ENCODE results near the gene CACNA1D. TPM values are rescaled to one million over a fixed set of nuclear protein-coding genes. Genes with fewer than 3 reads are reported as not detected.

CACNA1D gene
- total and polyA plus RNA-seq, 2 donors (not counting 3 experiments of a cell fraction or from before 2014, with no cell fraction given) = 0.06 TPM; not detected in 1

DNA sequence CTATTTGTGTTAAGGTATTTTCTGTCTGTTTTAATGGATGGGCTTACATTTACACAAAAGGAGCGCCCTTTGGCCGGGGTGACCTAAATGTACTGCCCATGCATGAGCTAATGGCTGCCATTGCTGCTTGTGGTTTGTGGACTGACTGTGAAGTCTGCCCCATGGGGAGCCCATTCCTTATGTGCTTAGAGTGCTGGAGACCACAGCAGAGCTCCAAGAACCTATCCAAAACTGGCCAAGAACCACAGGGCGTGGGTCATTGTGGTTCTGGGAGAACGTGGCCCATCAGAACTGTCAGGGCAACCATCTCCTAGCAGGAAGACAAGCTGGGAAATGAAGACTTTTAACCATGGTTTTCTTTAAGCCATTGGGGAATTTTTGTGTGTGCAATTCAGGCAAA lies 246.5 kb downstream of the CACNA1D start:
- POLR2A ChIA-PET = no interaction called here
- CTCF ChIA-PET = no interaction called here
- H3K4me1 ChIP-seq (ENCODE audit: control insufficient read depth, extremely low read depth, insufficient read depth, low read length) = no peaks in the 10 kb centered on the region
- H3K9ac ChIP-seq (replicated peaks; ENCODE audit: extremely low read depth, insufficient read depth, low read length) = no peak overlapping the region
- DNase-seq (ENCODE audit: low read depth, low spot score) (no peak), FAIRE-seq (no peak)
- H3K27ac ChIP-seq (ENCODE audit: insufficient read depth, low read depth, low read length) = no peak overlapping the region
- no peaks in the 10 kb centered on the region for H4K20me1 ChIP-seq (replicated peaks; ENCODE audit: control insufficient read depth, extremely low read depth, insufficient read depth, low read length)
- no peaks in the 10 kb centered on the region for H3K36me3 ChIP-seq (ENCODE audit: control insufficient read depth in 2 of 2, extremely low read depth in 1 of 2, insufficient read depth in 2 of 2, low read length in 2 of 2)
- H3K79me2 ChIP-seq (ENCODE audit: control insufficient read depth, insufficient read depth, low read length) = no peaks in the 10 kb centered on the region
- intact Hi-C loops (cut with micrococcal nuclease) (no loop called here), dilution Hi-C loops (cut with MboI; ENCODE audit: extremely low pct_ligation_motif_present, low sequenced_read_pairs) (no loop called here)
- H2AFZ ChIP-seq (ENCODE audit: low read depth, low read length) = no peak overlapping the region
- no peak overlapping the region for H3K4me3 ChIP-seq (replicated peaks in 1 of 3; ENCODE audit: insufficient read depth in 1 of 3, low read depth in 1 of 3, low read length in 3 of 3)
- no peaks in the 10 kb centered on the region for H3K9me1 ChIP-seq (replicated peaks; ENCODE audit: control insufficient read depth, extremely low read depth, insufficient read depth, low read length)
- no peaks in the 10 kb centered on the region for H3K9me3 ChIP-seq (replicated peaks; ENCODE audit: control insufficient read depth, insufficient read depth, low read length)
- no peak for TF ChIP-seq POLR2A (IDR thresholded peaks at IDR 0.05; ENCODE audit: low read depth, low read length)
- TF ChIP-seq POLR2AphosphoS5 (IDR thresholded peaks at IDR 0.05; ENCODE audit: insufficient read depth, low read depth, low read length) = no peak
- no peaks in the 10 kb centered on the region for H3K27me3 ChIP-seq (ENCODE audit: control insufficient read depth in 2 of 2, insufficient read depth in 2 of 2, low read length in 2 of 2)
- no peak overlapping the region for H3K4me2 ChIP-seq (ENCODE audit: insufficient read depth, low read length)
- no TSS peak for BruUV-seq (replicated peaks)

DNA sequence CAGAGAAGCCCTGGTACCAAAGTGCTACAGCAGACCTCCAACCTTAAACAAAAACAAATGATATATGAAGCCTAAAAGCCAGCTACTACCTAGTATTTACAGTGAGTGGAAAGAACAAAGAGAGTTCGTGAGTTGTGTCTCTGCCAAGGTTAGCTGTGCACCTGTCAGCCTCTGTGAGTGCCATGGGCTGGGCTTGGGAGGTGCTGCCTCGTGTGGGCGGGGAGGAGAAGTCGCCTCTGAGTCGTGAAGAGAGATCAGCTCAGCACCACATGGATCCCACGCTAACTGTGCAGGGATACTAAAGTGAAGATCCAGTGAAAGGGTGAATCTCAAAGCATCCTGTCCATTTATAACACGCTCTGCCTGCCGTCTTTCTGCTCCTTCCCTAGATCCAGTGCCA lies 249.9 kb downstream of the CACNA1D start:
- no peaks in the 10 kb centered on the region for H3K79me2 ChIP-seq (ENCODE audit: control insufficient read depth, insufficient read depth, low read length)
- no peak overlapping the region for H3K9ac ChIP-seq (replicated peaks; ENCODE audit: extremely low read depth, insufficient read depth, low read length)
- CTCF ChIA-PET = no interaction called here
- no peak for TF ChIP-seq GATA2 (IDR thresholded peaks at IDR 0.05; ENCODE audit: insufficient read depth, insufficient read length, low read depth, low read length)
- no peak for TF ChIP-seq EZH2 (IDR thresholded peaks at IDR 0.05; ENCODE audit: borderline replicate concordance, low read depth, low read length, severe bottlenecking)
- no peak for TF ChIP-seq POLR2AphosphoS5 (IDR thresholded peaks at IDR 0.05; ENCODE audit: insufficient read depth, low read depth, low read length)
- TF ChIP-seq, protein P1, sequence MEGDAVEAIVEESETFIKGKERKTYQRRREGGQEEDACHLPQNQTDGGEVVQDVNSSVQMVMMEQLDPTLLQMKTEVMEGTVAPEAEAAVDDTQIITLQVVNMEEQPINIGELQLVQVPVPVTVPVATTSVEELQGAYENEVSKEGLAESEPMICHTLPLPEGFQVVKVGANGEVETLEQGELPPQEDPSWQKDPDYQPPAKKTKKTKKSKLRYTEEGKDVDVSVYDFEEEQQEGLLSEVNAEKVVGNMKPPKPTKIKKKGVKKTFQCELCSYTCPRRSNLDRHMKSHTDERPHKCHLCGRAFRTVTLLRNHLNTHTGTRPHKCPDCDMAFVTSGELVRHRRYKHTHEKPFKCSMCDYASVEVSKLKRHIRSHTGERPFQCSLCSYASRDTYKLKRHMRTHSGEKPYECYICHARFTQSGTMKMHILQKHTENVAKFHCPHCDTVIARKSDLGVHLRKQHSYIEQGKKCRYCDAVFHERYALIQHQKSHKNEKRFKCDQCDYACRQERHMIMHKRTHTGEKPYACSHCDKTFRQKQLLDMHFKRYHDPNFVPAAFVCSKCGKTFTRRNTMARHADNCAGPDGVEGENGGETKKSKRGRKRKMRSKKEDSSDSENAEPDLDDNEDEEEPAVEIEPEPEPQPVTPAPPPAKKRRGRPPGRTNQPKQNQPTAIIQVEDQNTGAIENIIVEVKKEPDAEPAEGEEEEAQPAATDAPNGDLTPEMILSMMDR (IDR thresholded peaks at IDR 0.05; ENCODE audit: extremely low read depth in 1 of 2, insufficient read depth in 1 of 2, low read depth in 1 of 2, low read length in 2 of 2) = no peak
- TF ChIP-seq MYC (IDR thresholded peaks at IDR 0.05; ENCODE audit: low read depth, low read length) = no peak
- no peak for TF ChIP-seq JUN (IDR thresholded peaks at IDR 0.05; ENCODE audit: borderline replicate concordance, insufficient read depth, insufficient read length, low read depth)
- TF ChIP-seq, protein P2, sequence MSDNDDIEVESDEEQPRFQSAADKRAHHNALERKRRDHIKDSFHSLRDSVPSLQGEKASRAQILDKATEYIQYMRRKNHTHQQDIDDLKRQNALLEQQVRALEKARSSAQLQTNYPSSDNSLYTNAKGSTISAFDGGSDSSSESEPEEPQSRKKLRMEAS (IDR thresholded peaks at IDR 0.05; ENCODE audit: insufficient read depth, insufficient read length) = no peak
- TF ChIP-seq POLR2A (IDR thresholded peaks at IDR 0.05; ENCODE audit: low read depth, low read length) = no peak
- TF ChIP-seq FOS (IDR thresholded peaks at IDR 0.05; ENCODE audit: borderline replicate concordance, insufficient read depth, low read length) = no peak
- H2AFZ ChIP-seq (ENCODE audit: low read depth, low read length) = no peak overlapping the region
- H3K27me3 ChIP-seq (ENCODE audit: control insufficient read depth in 2 of 2, insufficient read depth in 2 of 2, low read length in 2 of 2) = no peaks in the 10 kb centered on the region
- POLR2A ChIA-PET = no interaction called here
- no TSS peak for BruUV-seq (replicated peaks)
- no peaks in the 10 kb centered on the region for H3K4me1 ChIP-seq (ENCODE audit: control insufficient read depth, extremely low read depth, insufficient read depth, low read length)
- H3K9me3 ChIP-seq (replicated peaks; ENCODE audit: control insufficient read depth, insufficient read depth, low read length) = no peaks in the 10 kb centered on the region
- no peaks in the 10 kb centered on the region for H4K20me1 ChIP-seq (replicated peaks; ENCODE audit: control insufficient read depth, extremely low read depth, insufficient read depth, low read length)
- DNase-seq (ENCODE audit: low read depth, low spot score) (no peak), FAIRE-seq (no peak)
- no peak overlapping the region for H3K4me2 ChIP-seq (ENCODE audit: insufficient read depth, low read length)
- no peaks in the 10 kb centered on the region for H3K36me3 ChIP-seq (ENCODE audit: control insufficient read depth in 2 of 2, extremely low read depth in 1 of 2, insufficient read depth in 2 of 2, low read length in 2 of 2)
- no peak overlapping the region for H3K27ac ChIP-seq (ENCODE audit: insufficient read depth, low read depth, low read length)
- no peak overlapping the region for H3K4me3 ChIP-seq (replicated peaks in 1 of 3; ENCODE audit: insufficient read depth in 1 of 3, low read depth in 1 of 3, low read length in 3 of 3)
- intact Hi-C loops (cut with micrococcal nuclease) (no loop called here), dilution Hi-C loops (cut with MboI; ENCODE audit: extremely low pct_ligation_motif_present, low sequenced_read_pairs) (no loop called here)
- no peaks in the 10 kb centered on the region for H3K9me1 ChIP-seq (replicated peaks; ENCODE audit: control insufficient read depth, extremely low read depth, insufficient read depth, low read length)
